GM12878 (cell line): ENCODE data around the gene ATP6V0C. TPM values are rescaled to one million over a fixed set of nuclear protein-coding genes. Genes with fewer than 3 reads are reported as not detected.
A peak's percentile ranks its signal among the peaks of the same experiment; 100 is the strongest.

Experiments used
- EP300 ChIP-seq, 2 experiments: fragments of 150-350 bp in 1 of 2; IDR thresholded peaks; 2 replicates each; pipeline ENCODE4 v1.6.1; 2011 to 2012; ENCODE audit warnings: low read depth in 2 of 2, low read length in 2 of 2, borderline replicate concordance in 1 of 2, improper control_type of control experiment in 1 of 2, inconsistent platforms in 1 of 2; ENCODE audit not compliant: control insufficient read depth in 1 of 2
- EZH2 ChIP-seq: IDR thresholded peaks from 2 replicates; pipeline ENCODE4 v1.6.1; 2012; ENCODE audit warnings: low read depth, mild to moderate bottlenecking, control low read depth, inconsistent platforms, low read length, borderline replicate concordance; ENCODE audit not compliant: control insufficient read depth
- GATAD2B ChIP-seq: fragments of 450-650 bp; conservative IDR thresholded peaks from 2 replicates; pipeline ENCODE4 v1.6.1; 2017; ENCODE audit warnings: low read depth, mild to moderate bottlenecking, moderate library complexity
- HDGF ChIP-seq: fragments of 450-650 bp; IDR thresholded peaks from 2 replicates; pipeline ENCODE4 v1.6.1; 2016; ENCODE audit warnings: antibody characterized with exemption
- IKZF1 ChIP-seq: fragments of 450-650 bp; conservative IDR thresholded peaks from 2 replicates; pipeline ENCODE4 v1.6.1; 2017; ENCODE audit warnings: antibody characterized with exemption, mild to moderate bottlenecking
- IKZF2 ChIP-seq, 2 experiments: fragments of 450-650 bp; IDR thresholded peaks; 2 replicates each; pipeline ENCODE4 v1.6.1; 2017; ENCODE audit warnings: mild to moderate bottlenecking in 2 of 2, moderate library complexity in 2 of 2
- KLF5 ChIP-seq: fragments of 450-650 bp; IDR thresholded peaks from 2 replicates; pipeline ENCODE4 v1.6.1; 2014; ENCODE audit warnings: mild to moderate bottlenecking; ENCODE audit not compliant: partially characterized antibody
- MYB ChIP-seq: fragments of 150-350 bp; IDR thresholded peaks from 2 replicates; pipeline ENCODE4 v1.6.1; 2014; ENCODE audit warnings: mild to moderate bottlenecking, low read depth, low read length, borderline replicate concordance
- NBN ChIP-seq: fragments of 450-650 bp; IDR thresholded peaks from 2 replicates; pipeline ENCODE4 v1.6.1; 2016
- RUNX3 ChIP-seq: IDR thresholded peaks from 2 replicates; pipeline ENCODE4 v1.6.1; 2012; ENCODE audit warnings: low read length, inconsistent platforms
- SMARCA5 ChIP-seq: fragments of 450-650 bp; IDR thresholded peaks from 2 replicates; pipeline ENCODE4 v1.6.1; 2017; ENCODE audit warnings: mild to moderate bottlenecking
- ZNF24 ChIP-seq: fragments of 450-650 bp; IDR thresholded peaks from 2 replicates; pipeline ENCODE4 v1.6.1; 2017; ENCODE audit warnings: antibody characterized with exemption, mild to moderate bottlenecking
- polyA plus RNA-seq, 11 experiments: library from polyadenylated mRNA; depleted of rRNA in 4 of 11; unstranded in 6 of 11; stranded (reverse) in 5 of 11; fragments of >200 nt; fragmentation: Nextera tagmentation in 4 of 11; fragmentation: Illumina TruSeq in 1 of 11; extraction: Ambion mirVana in 4 of 11; extraction: Trizol in 1 of 11; gene quantifications; 1 replicate in 1 of 11; 2 replicates in 10 of 11; pipeline versions ENCODE4 v1.2.1 to v1.2.3, GENCODE V29; 2011 to 2016; ENCODE audit warnings: inconsistent platforms in 2 of 11, missing spikeins in 2 of 11, low read depth in 1 of 11
- total RNA-seq, 4 experiments: library from RNA; depleted of rRNA in 3 of 4; stranded (reverse); fragments of >200 nt in 3 of 4; fragmentation: Illumina TruSeq in 1 of 4; extraction: Trizol in 1 of 4; gene quantifications; 2 replicates each; pipeline versions ENCODE4 v1.2.1 to v1.2.3, GENCODE V29; 2013 to 2021
- TF ChIP-seq, protein P1 (sequence below): IDR thresholded peaks from 2 replicates; pipeline ENCODE4 v1.6.1; 2011; ENCODE audit warnings: borderline replicate concordance, low read depth, mild to moderate bottlenecking, moderate library complexity, mixed read lengths, low read length; ENCODE audit not compliant: insufficient read depth; ENCODE audit errors: extremely low read length
- TF ChIP-seq, protein P2 (sequence below): IDR thresholded peaks from 2 replicates; pipeline ENCODE4 v1.6.1; 2011; ENCODE audit warnings: mild to moderate bottlenecking, low read depth, low read length, moderate library complexity; ENCODE audit not compliant: insufficient replicate concordance
- TF ChIP-seq, protein P3 (sequence below), 3 experiments: IDR thresholded peaks in 2 of 3; conservative IDR thresholded peaks in 1 of 3; 2 replicates each; pipeline ENCODE4 v1.5.1; 2011; ENCODE audit warnings: low read depth in 3 of 3, low read length in 3 of 3, mild to moderate bottlenecking in 3 of 3, control low read depth in 2 of 3, moderate library complexity in 2 of 3, inconsistent platforms in 1 of 3, mixed read lengths in 1 of 3; ENCODE audit not compliant: control insufficient read depth in 2 of 3, insufficient read depth in 1 of 3; ENCODE audit errors: extremely low read depth in 1 of 3
- TF ChIP-seq, protein P4 (sequence below): fragments of 450-650 bp; IDR thresholded peaks from 2 replicates; pipeline ENCODE4 v1.6.1; 2017; ENCODE audit warnings: mild to moderate bottlenecking
- TF ChIP-seq, protein P5 (sequence below): fragments of 450-650 bp; formaldehyde crosslinking; IDR thresholded peaks from 2 replicates; pipeline ENCODE4 v1.4.0; 2020; ENCODE audit warnings: mild to moderate bottlenecking, moderate library complexity

ATP6V0C gene
- total and polyA plus RNA-seq, 10 of the 15 experiments (the other 5 are each of a cell fraction or from before 2014, with no cell fraction given): 2.4 to 135 (median 18.4) TPM

DNA sequence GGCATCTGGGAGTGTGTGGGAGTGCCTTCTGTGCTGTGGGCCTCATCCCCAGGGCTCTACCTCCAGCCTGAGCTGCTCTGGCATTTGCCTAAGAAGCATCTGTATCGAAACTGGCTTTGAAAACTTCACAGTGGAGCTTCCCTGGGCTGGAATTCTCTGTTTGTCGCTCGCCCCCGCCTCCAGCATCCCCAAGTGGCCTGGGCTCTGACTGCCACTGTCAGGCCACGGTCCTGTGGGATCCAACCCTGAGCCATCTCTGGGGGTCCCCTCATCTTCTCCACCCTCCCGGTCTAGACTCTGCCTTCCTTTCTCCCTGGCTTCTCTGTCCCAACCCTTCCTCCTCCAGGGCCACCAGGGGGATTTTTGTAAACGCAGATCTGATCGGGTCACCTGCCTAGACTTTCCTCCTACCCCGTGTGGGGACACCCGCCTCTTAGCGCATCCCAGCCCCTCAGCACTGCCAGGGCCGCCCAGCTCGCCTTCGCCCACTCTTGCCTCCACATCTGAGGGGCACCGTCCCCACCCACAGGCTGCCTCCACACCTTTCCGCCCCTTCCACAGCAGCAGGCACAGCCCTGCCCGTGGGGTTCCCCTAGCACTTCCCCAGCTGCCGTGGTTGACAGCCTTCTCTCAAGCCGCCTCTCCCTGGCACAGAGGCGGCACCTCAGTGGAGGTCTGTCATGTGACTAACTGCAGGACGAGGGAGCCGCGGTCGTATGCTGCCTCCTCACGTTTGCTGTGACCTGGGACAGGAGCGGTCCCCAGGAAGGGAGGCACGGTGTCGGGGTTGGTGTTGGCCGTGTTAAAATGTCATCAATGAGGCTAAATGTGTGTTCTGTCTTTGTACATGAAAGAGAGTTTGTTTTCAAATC is 26.9 kb upstream of the ATP6V0C start (continued):
- TF ChIP-seq, protein P1, sequence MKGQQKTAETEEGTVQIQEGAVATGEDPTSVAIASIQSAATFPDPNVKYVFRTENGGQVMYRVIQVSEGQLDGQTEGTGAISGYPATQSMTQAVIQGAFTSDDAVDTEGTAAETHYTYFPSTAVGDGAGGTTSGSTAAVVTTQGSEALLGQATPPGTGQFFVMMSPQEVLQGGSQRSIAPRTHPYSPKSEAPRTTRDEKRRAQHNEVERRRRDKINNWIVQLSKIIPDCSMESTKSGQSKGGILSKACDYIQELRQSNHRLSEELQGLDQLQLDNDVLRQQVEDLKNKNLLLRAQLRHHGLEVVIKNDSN: peak; percentile 87
- TF ChIP-seq EP300 (IDR thresholded peaks at IDR 0.05; ENCODE audit: borderline replicate concordance in 1 of 2, control insufficient read depth in 1 of 2, low read depth in 2 of 2, low read length in 2 of 2) (no peak; a peak in 1 of 4 replicates), HDGF (peak; percentile 85; the same call in 1 of the 2 replicates), SMARCA5 (peak; percentile 77; the same call in 1 of the 2 replicates), IKZF1 (peak; percentile 81), NBN (0 out of 2 replicates have a peak, but pooled peaks have one; percentile 61), IKZF2 (IDR thresholded peaks at IDR 0.05) (peak in 1 of 2 experiments; percentile 72; a peak in 2 of 4 replicates), GATAD2B (peak; percentile 61; the same call in 1 of the 2 replicates), RUNX3 (0 out of 2 replicates have a peak, but pooled peaks have one; percentile 27), MYB (no peak), ZNF24 (no peak), EZH2 (no peak), KLF5 (no peak)
- TF ChIP-seq, protein P2, sequence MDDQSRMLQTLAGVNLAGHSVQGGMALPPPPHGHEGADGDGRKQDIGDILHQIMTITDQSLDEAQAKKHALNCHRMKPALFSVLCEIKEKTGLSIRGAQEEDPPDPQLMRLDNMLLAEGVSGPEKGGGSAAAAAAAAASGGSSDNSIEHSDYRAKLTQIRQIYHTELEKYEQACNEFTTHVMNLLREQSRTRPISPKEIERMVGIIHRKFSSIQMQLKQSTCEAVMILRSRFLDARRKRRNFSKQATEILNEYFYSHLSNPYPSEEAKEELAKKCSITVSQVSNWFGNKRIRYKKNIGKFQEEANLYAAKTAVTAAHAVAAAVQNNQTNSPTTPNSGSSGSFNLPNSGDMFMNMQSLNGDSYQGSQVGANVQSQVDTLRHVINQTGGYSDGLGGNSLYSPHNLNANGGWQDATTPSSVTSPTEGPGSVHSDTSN: peak; percentile 71
- TF ChIP-seq, protein P3, sequence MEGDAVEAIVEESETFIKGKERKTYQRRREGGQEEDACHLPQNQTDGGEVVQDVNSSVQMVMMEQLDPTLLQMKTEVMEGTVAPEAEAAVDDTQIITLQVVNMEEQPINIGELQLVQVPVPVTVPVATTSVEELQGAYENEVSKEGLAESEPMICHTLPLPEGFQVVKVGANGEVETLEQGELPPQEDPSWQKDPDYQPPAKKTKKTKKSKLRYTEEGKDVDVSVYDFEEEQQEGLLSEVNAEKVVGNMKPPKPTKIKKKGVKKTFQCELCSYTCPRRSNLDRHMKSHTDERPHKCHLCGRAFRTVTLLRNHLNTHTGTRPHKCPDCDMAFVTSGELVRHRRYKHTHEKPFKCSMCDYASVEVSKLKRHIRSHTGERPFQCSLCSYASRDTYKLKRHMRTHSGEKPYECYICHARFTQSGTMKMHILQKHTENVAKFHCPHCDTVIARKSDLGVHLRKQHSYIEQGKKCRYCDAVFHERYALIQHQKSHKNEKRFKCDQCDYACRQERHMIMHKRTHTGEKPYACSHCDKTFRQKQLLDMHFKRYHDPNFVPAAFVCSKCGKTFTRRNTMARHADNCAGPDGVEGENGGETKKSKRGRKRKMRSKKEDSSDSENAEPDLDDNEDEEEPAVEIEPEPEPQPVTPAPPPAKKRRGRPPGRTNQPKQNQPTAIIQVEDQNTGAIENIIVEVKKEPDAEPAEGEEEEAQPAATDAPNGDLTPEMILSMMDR (IDR thresholded peaks at IDR 0.05 in 2 of 3, conservative IDR thresholded peaks at IDR 0.05 in 1 of 3; ENCODE audit: control insufficient read depth in 2 of 3, extremely low read depth in 1 of 3, insufficient read depth in 1 of 3, low read depth in 3 of 3, low read length in 3 of 3): peak; percentile 49 to 95 (median 67); a peak in 5 of 6 replicates
- TF ChIP-seq, protein P4, sequence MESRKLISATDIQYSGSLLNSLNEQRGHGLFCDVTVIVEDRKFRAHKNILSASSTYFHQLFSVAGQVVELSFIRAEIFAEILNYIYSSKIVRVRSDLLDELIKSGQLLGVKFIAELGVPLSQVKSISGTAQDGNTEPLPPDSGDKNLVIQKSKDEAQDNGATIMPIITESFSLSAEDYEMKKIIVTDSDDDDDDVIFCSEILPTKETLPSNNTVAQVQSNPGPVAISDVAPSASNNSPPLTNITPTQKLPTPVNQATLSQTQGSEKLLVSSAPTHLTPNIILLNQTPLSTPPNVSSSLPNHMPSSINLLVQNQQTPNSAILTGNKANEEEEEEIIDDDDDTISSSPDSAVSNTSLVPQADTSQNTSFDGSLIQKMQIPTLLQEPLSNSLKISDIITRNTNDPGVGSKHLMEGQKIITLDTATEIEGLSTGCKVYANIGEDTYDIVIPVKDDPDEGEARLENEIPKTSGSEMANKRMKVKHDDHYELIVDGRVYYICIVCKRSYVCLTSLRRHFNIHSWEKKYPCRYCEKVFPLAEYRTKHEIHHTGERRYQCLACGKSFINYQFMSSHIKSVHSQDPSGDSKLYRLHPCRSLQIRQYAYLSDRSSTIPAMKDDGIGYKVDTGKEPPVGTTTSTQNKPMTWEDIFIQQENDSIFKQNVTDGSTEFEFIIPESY: peak; percentile 90; the same call in 1 of the 2 replicates
- TF ChIP-seq, protein P5, sequence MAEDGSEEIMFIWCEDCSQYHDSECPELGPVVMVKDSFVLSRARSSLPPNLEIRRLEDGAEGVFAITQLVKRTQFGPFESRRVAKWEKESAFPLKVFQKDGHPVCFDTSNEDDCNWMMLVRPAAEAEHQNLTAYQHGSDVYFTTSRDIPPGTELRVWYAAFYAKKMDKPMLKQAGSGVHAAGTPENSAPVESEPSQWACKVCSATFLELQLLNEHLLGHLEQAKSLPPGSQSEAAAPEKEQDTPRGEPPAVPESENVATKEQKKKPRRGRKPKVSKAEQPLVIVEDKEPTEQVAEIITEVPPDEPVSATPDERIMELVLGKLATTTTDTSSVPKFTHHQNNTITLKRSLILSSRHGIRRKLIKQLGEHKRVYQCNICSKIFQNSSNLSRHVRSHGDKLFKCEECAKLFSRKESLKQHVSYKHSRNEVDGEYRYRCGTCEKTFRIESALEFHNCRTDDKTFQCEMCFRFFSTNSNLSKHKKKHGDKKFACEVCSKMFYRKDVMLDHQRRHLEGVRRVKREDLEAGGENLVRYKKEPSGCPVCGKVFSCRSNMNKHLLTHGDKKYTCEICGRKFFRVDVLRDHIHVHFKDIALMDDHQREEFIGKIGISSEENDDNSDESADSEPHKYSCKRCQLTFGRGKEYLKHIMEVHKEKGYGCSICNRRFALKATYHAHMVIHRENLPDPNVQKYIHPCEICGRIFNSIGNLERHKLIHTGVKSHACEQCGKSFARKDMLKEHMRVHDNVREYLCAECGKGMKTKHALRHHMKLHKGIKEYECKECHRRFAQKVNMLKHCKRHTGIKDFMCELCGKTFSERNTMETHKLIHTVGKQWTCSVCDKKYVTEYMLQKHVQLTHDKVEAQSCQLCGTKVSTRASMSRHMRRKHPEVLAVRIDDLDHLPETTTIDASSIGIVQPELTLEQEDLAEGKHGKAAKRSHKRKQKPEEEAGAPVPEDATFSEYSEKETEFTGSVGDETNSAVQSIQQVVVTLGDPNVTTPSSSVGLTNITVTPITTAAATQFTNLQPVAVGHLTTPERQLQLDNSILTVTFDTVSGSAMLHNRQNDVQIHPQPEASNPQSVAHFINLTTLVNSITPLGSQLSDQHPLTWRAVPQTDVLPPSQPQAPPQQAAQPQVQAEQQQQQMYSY: no peak
